ENCODE data around the gene GPI.

The GPI gene

GRCh38 chr19:34408411-34408810 is 43.4 kb downstream of the GPI start:
- H3K4me3 ChIP-seq (ENCODE audit: low read depth, low read length) = no peak overlapping the region
- DNase-seq (ENCODE audit: low read depth) = no peak
- no peak for TF ChIP-seq CTCF (IDR thresholded peaks at IDR 0.05; ENCODE audit: insufficient read depth, low read depth, low read length, missing control alignments)

- H3K4me3 ChIP-seq (ENCODE audit: low read depth, low read length) = peak overlapping the region; percentile 22
- TF ChIP-seq CTCF (IDR thresholded peaks at IDR 0.05; ENCODE audit: insufficient read depth, low read depth, low read length, missing control alignments) = no peak
Observed at GRCh38 chr19:34409189-34410164, 44.5 kb downstream of the GPI start.

GRCh38 chr19:34411216-34411615 is 46.2 kb downstream of the GPI start:
- no peak for TF ChIP-seq CTCF (IDR thresholded peaks at IDR 0.05; ENCODE audit: insufficient read depth, low read depth, low read length, missing control alignments)
- DNase-seq (ENCODE audit: low read depth) = no peak
- H3K4me3 ChIP-seq (ENCODE audit: low read depth, low read length) = no peak overlapping the region

More at GRCh38 chr19:34409189-34410164, 44.5 kb downstream of the GPI start:
- DNase-seq (ENCODE audit: low read depth) = peak; percentile 51

GRCh38 chr19:34416021-34416545 is 51.1 kb downstream of the GPI start:
- no peak for DNase-seq (ENCODE audit: low read depth)
- H3K4me3 ChIP-seq (ENCODE audit: low read depth, low read length) = no peak overlapping the region
- no peak for TF ChIP-seq CTCF (IDR thresholded peaks at IDR 0.05; ENCODE audit: insufficient read depth, low read depth, low read length, missing control alignments)

- DNase-seq (ENCODE audit: low read depth) = no peak
- H3K4me3 ChIP-seq (ENCODE audit: low read depth, low read length) = no peak overlapping the region
- no peak for TF ChIP-seq CTCF (IDR thresholded peaks at IDR 0.05; ENCODE audit: insufficient read depth, low read depth, low read length, missing control alignments)
Observed at GRCh38 chr19:34418300-34418699, 53.3 kb downstream of the GPI start.

- no peak overlapping the region for H3K4me3 ChIP-seq (ENCODE audit: low read depth, low read length)
- DNase-seq (ENCODE audit: low read depth) = no peak
- TF ChIP-seq CTCF (IDR thresholded peaks at IDR 0.05; ENCODE audit: insufficient read depth, low read depth, low read length, missing control alignments) = no peak
Observed at GRCh38 chr19:34426096-34426661, 61.2 kb downstream of the GPI start.
